ENCODE results near the gene ZBTB8OS.

- TF ChIP-seq, protein P1, sequence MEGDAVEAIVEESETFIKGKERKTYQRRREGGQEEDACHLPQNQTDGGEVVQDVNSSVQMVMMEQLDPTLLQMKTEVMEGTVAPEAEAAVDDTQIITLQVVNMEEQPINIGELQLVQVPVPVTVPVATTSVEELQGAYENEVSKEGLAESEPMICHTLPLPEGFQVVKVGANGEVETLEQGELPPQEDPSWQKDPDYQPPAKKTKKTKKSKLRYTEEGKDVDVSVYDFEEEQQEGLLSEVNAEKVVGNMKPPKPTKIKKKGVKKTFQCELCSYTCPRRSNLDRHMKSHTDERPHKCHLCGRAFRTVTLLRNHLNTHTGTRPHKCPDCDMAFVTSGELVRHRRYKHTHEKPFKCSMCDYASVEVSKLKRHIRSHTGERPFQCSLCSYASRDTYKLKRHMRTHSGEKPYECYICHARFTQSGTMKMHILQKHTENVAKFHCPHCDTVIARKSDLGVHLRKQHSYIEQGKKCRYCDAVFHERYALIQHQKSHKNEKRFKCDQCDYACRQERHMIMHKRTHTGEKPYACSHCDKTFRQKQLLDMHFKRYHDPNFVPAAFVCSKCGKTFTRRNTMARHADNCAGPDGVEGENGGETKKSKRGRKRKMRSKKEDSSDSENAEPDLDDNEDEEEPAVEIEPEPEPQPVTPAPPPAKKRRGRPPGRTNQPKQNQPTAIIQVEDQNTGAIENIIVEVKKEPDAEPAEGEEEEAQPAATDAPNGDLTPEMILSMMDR (IDR thresholded peaks at IDR 0.05), result no peak
- TF ChIP-seq POLR2A (IDR thresholded peaks at IDR 0.05), result no peak
These were observed 57.4 kb downstream of the ZBTB8OS start for GRCh38 chr1:32592943-32593342.

All from lower leg skin (tissue), 3 donors.